Thoracic aorta (tissue), 2 donors: ENCODE measurements around the gene GYG2. TPM values are rescaled to one million over a fixed set of nuclear protein-coding genes. Genes with fewer than 3 reads are reported as not detected.

Experiments used
- ATAC-seq: fragments of 150-250 bp; one replicate; pipeline ENCODE4 v1.8.0; 2017; ENCODE audit warnings: low read depth; ENCODE audit not compliant: insufficient number of reproducible peaks, low FRiP score
- DNase-seq: peaks from one replicate; pipeline ENCODE4 v3.0.0-alpha.2; 2020; ENCODE audit warnings: low spot score
- H3K27ac ChIP-seq, 2 donors: fragments of 200-600 bp; sonication (generic); 1 replicate in 1 of 2; 2 replicates in 1 of 2; pipeline ENCODE4 v1.5.1; 2016; ENCODE audit warnings: mild to moderate bottlenecking in 2 of 2, moderate library complexity in 2 of 2
- H3K27me3 ChIP-seq: fragments of 200-600 bp; sonication (generic); replicated peaks from 2 replicates; pipeline ENCODE4 v1.6.0; 2016; ENCODE audit warnings: mild to moderate bottlenecking; ENCODE audit not compliant: insufficient read depth
- H3K36me3 ChIP-seq: fragments of 200-600 bp; sonication (generic); one replicate; pipeline ENCODE4 v1.5.1; 2016
- H3K4me1 ChIP-seq, 2 donors: fragments of 200-600 bp; sonication (generic); 1 replicate in 1 of 2; 2 replicates in 1 of 2; pipeline versions ENCODE4 v1.5.1 to v1.6.0; 2016; ENCODE audit warnings: low read depth in 2 of 2, mild to moderate bottlenecking in 1 of 2; ENCODE audit not compliant: control insufficient read depth in 1 of 2
- H3K4me3 ChIP-seq: fragments of 200-600 bp; sonication (generic); 2 replicates; pipeline ENCODE4 v1.5.1; 2016; ENCODE audit warnings: mild to moderate bottlenecking
- H3K9me3 ChIP-seq: fragments of 200-600 bp; sonication (generic); 2 replicates; pipeline ENCODE4 v1.5.1; 2016
- CTCF ChIP-seq: fragments of 200-600 bp; sonication (generic); IDR thresholded peaks from one replicate; pipeline ENCODE4 v1.5.1; 2019; ENCODE audit warnings: antibody characterized with exemption
- total RNA-seq, 2 donors: library from RNA; depleted of rRNA; stranded (reverse); fragments of >200 nt; gene quantifications; one replicate each; pipeline versions ENCODE4 v1.1.0 to v1.2.3, GENCODE V29; 2016

Gene GYG2
- total RNA-seq, 2 donors from 2014 or later = 0.41 to 1.5 TPM

GRCh38 chrX:2854918-2855317, 26.2 kb downstream of the GYG2 start:
- DNase-seq (no peak), ATAC-seq (no peak)
- no peak overlapping the region for H3K27ac ChIP-seq
- H3K9me3 ChIP-seq = no peaks in the 10 kb centered on the region
- no peak for TF ChIP-seq CTCF
- no peaks in the 10 kb centered on the region for H3K27me3 ChIP-seq
- H3K4me1 ChIP-seq = no peaks in the 10 kb centered on the region
- no peaks in the 10 kb centered on the region for H3K36me3 ChIP-seq
- no peak overlapping the region for H3K4me3 ChIP-seq

- Histone ChIP-seq H3K9me3 (no peaks in the 10 kb centered on the region), H3K4me3 (no peak overlapping the region), H3K4me1 (no peaks in the 10 kb centered on the region), H3K27me3 (no peaks in the 10 kb centered on the region), H3K27ac (no peak overlapping the region), H3K36me3 (no peaks in the 10 kb centered on the region)
- no peak for TF ChIP-seq CTCF
- ATAC-seq (no peak), DNase-seq (no peak)
Observed at GRCh38 chrX:2855761-2856160, 27.0 kb downstream of the GYG2 start.

GRCh38 chrX:2857566-2857965, 28.8 kb downstream of the GYG2 start:
- Histone ChIP-seq H3K36me3 (no peaks in the 10 kb centered on the region), H3K27ac (no peak overlapping the region), H3K4me3 (no peak overlapping the region), H3K9me3 (no peaks in the 10 kb centered on the region), H3K27me3 (no peaks in the 10 kb centered on the region), H3K4me1 (no peaks in the 10 kb centered on the region)
- DNase-seq (no peak), ATAC-seq (no peak)
- no peak for TF ChIP-seq CTCF

- no peak for ATAC-seq
- Histone ChIP-seq H3K27ac (no peak overlapping the region), H3K9me3 (no peaks in the 10 kb centered on the region), H3K36me3 (no peaks in the 10 kb centered on the region), H3K4me1 (no peaks in the 10 kb centered on the region), H3K4me3 (no peak overlapping the region), H3K27me3 (no peaks in the 10 kb centered on the region)
- no peak for TF ChIP-seq CTCF
- DNase-seq = no peak
Observed at GRCh38 chrX:2859197-2859797, 30.6 kb downstream of the GYG2 start.

- ATAC-seq = no peak
- Histone ChIP-seq H3K9me3 (no peaks in the 10 kb centered on the region), H3K27ac (no peak overlapping the region)
Observed at GRCh38 chrX:2862404-2862803, 33.7 kb downstream of the GYG2 start.

More at GRCh38 chrX:2862404-2862803, 33.7 kb downstream of the GYG2 start:
- Histone ChIP-seq H3K4me1 (no peaks in the 10 kb centered on the region), H3K36me3 (no peaks in the 10 kb centered on the region), H3K4me3 (no peak overlapping the region), H3K27me3 (no peaks in the 10 kb centered on the region)
- DNase-seq = no peak
- no peak for TF ChIP-seq CTCF
